GM18870 (cell line): ENCODE measurements around the gene TMEM266.

Source experiments
- ATAC-seq: cut with Tn5 transposase; IDR thresholded peaks from one replicate; pipeline ENCODE4 v1.9.1; 2021; ENCODE audit warnings: moderate library complexity; ENCODE audit not compliant: unreplicated experiment

TMEM266 gene

DNA sequence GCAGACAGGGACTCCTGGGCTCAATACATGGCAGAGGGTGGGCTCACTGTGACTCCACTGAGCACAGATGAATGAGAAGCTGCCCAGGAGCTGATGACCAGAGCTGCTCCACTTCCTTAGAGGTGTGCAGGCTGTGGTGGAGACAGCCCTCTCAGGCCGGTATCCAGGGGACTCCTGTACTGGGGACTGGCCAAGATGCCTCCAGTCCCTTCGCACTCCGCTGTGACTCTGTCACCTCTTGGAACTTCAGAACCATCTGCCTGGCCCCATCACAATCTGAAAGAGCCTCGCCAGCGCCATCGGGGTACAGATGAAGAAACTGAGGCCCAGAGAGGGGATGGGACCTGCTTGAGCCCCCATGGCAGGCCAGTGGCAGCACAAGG is 140.3 kb downstream of the TMEM266 start:
- ATAC-seq, result no peak

DNA sequence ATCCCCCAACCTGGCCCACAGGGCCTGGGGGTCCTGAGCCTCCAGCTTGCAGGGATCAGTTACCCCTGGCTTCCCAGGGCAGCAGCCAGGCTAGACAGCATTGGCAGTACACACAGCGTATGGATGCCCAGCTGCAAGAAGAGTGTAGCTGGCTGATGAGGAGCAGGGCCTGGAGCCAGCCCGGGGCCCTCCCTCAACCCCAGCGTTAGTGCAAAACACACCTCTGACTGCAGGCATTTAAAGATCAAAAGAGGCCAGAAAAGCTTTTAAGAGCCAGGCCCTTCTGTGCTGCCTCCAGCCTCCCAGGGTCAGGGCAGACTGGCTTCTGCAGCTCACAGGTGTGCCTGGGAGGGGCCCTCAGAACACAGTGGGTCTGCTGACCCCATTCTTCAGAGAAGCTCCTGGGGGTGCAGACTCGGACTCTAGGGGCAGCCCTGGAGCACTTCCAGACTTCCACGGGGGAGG is 140.9 kb downstream of the TMEM266 start:
- no peak for ATAC-seq

DNA sequence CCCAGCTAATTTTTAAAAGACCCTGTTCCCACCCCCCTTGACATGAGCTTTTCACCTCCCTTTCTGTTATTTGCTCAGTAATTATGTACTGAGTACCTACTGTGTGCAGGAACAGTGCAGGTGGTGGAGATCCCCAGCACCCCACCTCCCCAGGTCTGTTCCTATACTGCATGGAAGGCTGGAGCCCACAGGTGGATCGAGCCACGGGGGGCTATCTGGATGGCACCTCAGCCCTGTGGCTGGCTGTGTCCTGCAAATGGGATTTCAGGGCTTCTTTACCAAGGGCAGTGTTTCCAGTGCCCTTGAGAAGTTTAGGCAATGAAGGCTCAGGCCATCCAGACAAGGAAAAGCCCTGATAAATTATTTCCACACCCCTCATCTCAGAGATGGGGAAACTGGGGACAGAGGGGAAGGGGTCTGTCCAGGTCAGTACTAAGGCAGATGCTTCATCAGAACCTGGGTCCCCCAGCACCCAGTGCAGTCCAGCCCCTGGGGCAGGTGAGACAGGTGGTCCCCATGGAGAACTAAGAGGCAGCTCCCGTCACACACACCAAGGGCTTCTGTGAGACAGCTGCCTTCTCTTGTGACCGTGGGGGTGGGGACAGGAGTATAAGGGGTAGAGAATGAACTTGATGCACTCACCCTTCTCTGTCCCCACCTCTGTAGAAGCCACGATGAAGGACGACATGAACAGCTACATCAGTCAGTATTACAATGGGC is 141.9 kb downstream of the TMEM266 start:
- no peak for ATAC-seq

DNA sequence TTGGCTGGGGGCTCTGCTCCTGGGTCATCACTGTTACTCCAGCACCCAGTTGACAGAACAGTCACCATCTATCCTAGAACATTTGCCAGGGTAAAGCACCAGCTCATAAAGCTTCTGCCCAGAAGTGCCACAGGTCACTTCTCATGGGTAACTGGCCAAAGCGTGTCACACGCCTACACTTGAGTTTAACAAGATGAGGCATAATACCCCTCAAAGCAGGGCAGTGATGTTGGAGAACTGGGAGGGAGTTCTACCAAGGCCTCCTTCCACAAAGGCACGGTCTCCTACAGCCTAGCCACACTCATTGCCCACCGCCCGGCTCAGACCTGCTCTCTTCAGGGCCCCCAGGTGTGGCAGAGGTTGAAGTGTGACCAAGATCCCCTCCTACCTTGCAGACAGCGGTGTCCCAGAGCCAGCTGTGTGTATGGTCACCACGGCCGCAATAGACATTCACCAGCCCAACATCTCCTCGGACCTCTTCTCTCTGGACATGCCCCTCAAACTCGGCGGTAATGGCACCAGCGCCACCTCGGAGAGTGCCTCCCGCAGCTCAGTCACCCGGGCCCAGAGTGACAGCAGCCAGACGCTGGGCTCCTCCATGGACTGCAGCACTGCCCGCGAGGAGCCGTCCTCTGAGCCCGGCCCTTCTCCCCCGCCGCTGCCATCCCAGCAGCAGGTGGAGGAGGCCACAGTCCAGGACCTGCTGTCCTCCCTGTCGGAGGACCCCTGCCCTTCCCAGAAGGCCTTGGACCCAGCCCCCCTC is 143.7 kb downstream of the TMEM266 start:
- ATAC-seq, result no peak

DNA sequence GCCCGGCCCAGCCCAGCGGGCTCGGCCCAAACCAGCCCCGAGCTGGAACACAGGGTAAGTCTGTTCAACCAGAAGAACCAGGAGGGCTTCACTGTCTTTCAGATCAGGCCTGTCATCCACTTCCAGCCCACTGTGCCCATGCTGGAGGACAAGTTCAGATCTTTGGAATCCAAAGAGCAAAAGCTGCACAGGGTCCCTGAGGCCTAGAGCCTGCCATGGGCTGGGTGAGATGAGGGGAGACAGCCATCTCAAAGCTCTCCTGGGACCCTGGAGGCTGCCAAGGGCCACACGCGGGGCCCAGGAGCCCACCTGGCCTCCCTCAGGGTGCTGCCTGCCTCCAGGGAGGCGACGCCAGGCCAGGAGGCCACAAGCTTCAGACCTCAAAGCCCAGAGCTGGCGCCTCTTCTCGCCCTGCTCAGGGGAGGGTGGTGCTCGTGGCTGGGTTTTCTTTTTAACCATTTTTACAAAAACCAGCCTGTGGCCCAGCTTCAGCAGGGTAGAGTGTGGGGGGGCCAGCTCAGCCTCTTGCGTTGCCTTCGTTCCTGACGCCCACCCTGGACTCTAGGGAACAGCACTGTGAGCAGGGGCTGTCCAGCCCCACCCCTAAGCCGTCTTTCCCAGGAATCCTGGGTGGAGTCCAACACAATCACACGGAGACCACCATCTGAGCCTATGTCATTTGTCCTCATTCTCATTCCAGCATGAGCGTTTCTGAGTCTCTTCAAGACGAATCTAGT is 144.5 kb downstream of the TMEM266 start:
- ATAC-seq, result no peak

DNA sequence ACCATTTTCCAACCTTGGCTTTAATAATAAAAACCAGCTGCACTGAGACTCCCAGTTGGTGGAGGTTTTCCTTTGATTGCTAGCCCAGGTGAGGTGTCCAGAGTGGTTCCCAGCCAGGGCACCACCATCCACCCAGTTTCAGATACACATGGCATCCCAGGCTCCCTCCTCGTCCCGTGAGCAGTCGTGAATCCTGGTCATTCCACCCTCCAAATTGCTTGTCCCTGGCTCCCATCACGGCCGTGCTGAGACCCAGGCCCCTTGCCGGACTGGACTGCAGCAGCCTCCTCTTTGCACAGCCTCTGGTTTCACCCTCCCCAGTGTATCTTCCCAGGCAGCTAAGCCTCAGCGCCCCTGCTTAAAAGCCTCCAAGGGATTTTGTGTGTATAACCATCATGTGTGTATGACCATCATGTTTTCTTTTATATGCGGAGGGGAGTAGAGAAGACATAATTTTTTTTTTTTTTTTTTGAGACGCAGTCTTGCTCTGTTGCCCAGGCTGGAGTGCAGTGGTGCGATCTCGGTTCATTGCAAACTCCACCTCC is 145.2 kb downstream of the TMEM266 start:
- ATAC-seq, result no peak

DNA sequence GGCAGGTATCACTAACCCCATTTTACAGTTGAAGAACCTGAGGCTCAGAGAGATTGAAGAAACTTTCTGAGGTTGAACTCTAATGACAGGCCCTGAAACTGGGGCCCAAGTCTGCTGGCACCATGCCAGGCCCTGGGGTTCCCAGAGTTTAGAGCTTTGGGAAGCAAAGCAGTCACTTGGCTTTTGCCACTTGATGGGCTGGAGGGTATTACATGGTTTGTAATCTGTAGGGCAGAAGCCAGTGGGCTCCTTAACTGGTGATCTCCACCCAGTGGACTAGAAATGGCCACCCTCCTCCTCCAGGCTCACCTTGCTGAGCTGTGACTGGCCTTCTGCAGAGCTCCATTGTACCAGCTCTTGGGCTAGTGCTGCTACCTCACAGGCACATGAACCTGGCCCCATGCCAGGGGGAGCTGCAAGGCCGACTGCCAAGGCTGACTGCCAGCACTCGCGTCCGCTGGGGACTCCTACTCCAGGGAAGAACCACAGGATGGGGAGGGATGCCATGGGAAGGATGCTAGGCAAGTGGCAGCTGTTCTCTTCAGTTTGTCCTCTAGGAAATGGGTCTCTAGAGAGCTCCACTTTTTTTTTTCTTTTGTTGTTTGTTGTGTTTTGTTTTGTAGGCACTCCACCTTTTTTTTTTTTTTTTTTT is 146.7 kb downstream of the TMEM266 start:
- no peak for ATAC-seq

DNA sequence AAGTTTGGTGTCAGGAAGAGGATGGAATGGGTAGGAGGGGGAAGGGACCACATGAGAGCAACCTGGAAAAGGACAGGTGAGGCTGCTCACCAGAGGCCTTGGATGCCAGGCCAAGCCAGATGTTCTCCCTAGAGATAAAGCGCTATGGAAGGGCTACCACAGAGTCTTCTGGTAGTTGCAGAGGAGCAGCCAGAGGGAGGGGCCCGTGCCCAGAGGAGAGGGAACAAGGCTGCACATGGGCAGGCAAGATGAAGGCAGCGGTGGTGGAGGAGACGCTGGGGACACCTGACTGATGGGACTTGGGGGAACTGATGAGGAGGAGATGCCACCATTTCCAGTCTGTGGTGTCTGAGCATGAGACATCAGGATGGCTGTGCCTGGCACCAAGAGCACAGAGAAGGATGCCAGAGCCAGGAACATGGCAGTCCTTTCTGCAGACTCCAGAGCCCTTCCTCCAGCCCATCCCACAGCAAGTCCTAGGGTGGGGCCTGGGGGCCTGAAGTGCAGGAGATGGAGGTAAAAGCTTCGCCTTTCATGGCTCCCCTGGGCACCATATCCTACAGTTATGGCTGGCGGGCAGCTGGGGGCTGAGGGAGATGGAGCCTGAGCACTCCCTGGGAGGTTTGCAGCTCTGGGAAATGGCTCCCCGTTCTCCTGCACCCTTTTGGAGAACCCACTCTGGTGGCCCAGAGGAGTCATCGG is 148.4 kb downstream of the TMEM266 start:
- ATAC-seq, result no peak

DNA sequence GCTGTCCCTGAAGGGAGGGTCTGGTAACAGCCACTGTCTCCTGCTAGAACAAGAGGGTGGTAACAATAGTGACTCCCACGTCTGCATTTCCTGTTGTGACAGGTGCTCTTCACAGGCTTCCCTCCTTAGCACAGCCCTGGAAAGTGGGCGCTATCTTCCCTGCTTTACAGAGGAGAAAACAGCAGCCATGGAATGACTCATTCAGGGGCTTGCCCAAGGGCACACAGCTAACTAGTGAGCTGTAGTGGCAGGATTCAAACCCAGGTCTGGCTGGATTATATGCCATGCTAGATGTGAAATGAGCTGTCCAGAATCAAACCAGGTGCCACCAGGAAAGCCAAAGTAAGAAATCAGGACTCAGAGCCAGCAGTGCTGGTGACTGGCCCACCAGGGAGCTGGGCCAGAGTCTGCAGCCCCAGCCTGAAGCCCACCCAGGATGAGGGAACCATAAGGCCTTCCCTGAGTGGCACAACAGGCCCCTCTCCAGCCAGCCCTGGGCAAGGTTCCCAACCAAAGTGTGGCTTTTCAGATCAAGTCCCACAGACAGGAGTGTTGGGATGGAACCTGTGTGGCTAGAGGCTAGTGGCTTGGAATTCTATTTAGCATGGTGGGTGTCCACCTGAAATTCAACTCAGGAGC is 149.1 kb downstream of the TMEM266 start:
- ATAC-seq, result no peak

DNA sequence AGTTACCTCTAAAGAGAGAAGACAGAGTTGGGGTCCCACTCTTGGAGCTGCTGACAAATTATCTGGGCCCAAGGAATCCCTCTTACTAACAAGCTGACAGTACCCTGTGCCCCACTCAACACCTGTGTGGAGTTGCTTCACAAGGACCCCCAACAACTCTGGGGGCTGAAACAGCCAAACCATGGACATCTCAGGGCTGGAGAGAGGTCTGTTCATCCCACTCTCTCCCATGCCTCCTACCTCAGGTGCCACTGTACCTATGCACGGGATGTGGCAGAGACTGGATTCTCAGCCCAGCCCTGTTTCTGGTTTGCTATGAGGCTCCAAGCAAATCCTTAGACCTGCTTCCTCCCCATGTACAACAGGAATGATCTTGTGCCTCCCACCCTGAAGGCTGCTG is 149.7 kb downstream of the TMEM266 start:
- ATAC-seq, result no peak

DNA sequence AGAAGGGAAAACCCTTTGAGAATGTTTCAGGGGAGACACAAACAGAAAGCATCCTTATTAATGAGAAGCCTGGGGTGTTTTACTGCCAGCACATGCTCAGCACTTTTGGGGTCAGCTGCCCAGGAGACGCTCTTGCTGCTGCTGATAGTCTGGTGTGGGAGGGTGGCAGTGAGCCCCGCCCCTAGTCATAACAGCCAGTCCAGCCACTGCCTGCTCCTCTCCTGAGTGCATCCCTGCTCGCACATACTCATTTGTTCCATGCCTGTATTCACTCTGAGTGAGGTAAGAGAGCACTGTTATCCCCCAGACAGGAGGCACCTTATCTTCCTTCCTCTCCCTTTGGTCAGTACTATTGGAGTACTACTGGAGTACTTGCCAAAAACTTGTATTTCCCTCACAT is 150.2 kb downstream of the TMEM266 start:
- ATAC-seq, result no peak

DNA sequence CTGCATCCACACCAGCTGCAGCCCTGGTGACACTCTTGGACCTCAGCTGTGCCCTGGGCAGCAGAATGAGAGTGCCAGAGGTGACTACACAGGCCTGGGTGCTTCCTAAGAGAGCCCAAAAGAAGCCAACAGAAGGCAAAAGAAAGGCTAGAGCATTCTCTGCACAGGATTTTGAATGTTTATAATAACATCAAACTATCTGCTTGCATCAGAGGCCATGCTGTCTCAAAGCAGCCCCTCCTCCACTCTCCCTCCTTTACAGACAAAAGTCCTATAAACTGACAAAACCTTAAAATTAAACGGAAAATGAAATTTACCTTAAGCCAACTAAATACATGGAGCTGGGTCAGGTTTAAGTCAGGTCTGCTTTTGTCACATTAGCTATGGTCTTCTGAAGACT is 155.8 kb downstream of the TMEM266 start:
- no peak for ATAC-seq

DNA sequence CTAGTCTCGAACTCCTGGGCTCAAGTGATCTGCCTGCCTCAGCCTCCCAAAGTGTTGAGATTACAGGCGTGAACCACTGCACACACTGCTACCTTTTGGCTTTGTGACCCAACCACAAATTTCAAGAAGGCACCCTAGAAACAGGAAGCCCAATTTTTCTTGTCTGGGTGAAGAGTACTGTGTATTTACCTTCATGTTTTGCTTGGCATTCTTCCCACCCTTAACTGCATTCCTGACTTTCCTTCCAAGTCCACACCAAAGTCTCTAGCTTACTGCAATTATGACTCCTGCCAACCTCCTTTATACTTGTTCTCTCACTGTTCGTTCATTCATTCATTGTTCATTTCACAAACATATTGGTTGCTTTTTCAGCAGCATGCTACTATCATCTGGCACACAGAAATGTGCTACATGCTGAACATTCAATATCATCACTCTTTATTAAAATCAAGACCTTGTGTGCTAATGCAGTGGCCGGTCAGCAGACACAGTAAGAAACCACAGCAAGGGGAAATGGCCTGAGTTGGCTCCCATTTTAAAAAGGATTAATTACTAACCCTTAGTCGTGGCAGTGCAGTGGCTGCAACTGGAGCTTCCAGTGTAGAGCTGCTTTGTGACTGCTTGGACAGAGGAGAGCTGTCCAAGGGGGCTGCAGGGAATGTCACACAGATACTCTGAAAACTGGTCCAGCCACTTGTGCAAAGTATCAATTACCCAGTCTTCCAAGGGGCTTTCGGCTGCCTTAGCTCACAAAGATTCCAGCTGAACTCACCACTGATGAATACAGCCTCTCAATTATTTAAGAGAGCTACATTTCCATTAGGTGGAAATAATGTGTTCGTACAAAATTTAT is 157.5 kb downstream of the TMEM266 start:
- no peak for ATAC-seq

DNA sequence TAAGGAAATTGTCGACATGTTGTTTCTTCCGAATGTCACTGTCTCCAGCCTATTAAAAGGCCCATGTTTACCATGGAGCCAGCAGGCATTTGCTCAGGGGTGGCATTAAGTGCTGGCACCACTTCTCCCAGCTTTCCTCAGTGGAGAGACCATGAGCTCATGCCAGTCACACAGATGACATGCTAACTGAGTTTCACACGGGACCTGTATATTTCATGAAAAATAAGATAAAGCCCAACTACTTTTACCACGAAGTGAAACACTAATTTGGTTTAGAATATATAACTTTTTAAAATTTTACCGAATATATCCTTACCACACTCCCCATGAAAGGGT is 158.1 kb downstream of the TMEM266 start:
- no peak for ATAC-seq

DNA sequence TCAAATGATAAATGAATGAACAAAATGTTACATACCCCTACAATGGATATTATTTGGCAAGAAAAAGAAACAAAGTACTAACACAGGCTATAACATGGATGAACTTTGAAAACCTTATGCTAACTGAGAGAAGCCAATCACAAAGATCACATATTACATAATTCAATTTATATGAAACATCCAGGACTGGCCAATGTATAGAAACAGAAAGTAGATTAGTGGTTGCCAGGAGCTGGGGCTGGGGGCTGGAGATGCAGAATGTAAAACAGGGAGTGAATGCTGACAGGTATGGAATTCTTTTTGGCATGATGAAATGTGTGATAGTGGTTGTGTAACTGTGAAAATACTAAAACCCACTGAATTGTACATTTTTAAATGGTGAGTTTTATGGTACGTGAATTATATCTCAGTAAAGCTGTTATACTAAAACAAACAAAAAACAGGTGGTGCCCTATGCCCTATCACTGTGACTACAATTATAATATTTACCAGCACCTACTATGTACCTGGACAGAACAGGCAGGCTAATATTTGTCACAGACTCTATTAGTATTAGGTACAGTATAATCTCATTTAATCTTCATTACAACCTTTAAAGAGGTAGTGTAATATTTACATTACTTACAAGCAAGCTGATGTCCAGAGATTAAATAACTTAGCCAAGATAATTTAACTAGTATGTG is 161.4 kb downstream of the TMEM266 start:
- ATAC-seq, result no peak

DNA sequence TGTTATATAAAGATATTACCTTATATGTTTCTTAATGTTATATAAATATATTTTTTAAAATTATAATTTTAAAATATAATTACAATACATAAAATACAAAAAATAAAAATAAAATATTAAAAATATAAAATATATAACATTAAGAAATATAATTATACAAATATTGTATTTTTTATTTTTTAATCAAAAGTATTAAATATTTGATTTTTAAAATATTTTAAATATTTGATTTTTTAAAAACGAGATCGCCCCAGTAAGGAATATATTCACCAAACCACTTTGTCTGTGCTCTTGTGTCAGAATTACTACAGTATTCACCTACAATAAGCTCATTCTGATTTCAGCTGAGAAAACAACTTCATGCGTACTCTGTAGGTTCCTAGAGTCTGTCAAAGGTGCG is 162.4 kb downstream of the TMEM266 start:
- ATAC-seq, result no peak

DNA sequence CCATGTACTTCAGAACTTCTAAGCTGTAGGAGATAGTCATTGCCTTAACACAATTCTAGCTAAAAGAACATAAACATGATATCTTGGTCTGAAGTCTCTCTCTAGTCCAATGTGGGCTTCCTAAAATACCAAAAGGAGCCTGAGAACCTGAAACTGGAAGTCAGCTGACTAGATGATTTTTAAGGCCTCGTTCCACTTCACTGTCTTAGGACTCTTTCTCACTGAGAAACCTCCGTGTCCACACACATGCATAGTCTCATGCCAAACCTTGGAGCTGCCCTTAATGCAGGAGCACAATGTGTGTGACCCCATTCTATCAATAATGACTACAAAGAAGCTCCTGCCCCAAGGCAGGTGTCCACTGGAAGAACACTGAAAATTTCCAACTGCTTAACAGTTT is 163.7 kb downstream of the TMEM266 start:
- ATAC-seq, result no peak

DNA sequence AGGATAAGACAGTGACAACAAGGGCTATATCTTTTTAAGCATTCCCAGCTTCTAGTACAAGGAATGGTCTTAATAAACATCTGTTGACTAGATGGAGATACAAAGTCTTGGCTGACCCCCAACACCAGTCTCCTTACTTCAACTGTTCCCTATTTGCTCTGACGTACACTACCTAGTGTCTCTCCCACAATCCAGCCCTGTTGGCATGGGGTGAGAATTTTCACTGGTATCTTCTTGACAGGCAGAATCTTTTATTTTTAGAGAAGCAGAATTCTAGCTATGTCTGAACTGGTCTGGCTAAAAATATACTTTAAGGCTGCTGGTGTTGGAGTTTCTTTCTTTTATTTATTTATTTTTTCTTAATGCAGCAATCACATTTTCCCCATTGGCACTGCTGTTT is 169.5 kb downstream of the TMEM266 start:
- no peak for ATAC-seq

DNA sequence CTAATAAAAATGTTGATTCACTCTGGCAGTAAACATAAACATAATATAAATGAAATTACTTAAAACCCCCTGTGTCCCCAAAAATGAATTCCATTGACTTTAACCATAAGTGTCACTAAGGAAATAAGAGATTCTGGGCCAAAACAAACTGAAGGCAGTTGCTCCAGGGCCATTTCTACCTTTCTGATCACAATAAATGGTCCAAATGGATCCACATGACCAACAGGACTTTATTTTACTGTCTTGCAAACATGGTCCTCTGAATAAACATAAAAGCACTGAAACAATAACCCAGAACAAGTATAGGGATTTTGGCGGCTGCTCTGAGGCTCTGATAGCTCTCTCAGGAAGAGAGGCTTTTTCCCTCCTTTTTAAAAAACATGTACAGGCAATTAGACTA is 174.1 kb downstream of the TMEM266 start:
- ATAC-seq, result no peak
